Measurements from ENCODE around the gene DUSP6.

DNA sequence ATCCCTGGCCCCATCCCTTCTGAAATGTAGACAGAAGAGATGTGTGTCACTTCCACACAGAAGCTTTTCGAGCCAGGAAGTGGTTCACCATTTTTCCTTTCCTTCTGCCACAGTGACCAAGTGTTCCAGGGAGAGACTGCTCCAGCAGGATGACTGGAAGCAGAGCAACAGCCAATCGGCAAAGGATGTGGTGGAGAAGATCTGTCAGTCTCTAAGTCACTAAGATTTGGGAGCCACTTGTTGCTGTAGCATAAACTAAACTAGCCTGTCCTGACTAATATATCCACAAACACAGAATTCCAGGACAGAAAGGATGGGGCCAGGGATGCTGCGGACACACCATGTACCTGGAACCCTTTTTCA lies 42.9 kb downstream of the DUSP6 start:
- TF ChIP-seq, protein P1, sequence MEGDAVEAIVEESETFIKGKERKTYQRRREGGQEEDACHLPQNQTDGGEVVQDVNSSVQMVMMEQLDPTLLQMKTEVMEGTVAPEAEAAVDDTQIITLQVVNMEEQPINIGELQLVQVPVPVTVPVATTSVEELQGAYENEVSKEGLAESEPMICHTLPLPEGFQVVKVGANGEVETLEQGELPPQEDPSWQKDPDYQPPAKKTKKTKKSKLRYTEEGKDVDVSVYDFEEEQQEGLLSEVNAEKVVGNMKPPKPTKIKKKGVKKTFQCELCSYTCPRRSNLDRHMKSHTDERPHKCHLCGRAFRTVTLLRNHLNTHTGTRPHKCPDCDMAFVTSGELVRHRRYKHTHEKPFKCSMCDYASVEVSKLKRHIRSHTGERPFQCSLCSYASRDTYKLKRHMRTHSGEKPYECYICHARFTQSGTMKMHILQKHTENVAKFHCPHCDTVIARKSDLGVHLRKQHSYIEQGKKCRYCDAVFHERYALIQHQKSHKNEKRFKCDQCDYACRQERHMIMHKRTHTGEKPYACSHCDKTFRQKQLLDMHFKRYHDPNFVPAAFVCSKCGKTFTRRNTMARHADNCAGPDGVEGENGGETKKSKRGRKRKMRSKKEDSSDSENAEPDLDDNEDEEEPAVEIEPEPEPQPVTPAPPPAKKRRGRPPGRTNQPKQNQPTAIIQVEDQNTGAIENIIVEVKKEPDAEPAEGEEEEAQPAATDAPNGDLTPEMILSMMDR (IDR thresholded peaks at IDR 0.05) = no peak
- TF ChIP-seq POLR2A (IDR thresholded peaks at IDR 0.05) = no peak
